OCI-LY1 (cell line): ENCODE data around the gene ADGB.

ENCODE experiments used
- CTCF ChIP-seq: fragments of 200-600 bp; sonication (generic), shearing (Covaris generic); IDR thresholded peaks from 2 replicates; pipeline ENCODE4 v1.5.1; 2017; ENCODE audit warnings: mild to moderate bottlenecking, antibody characterized with exemption, low read length, moderate library complexity, mixed read lengths
- EZH2 ChIP-seq: fragments of 200-600 bp; sonication (generic), shearing (Covaris generic); IDR thresholded peaks from 2 replicates; pipeline ENCODE4 v1.8.0; 2017; ENCODE audit warnings: borderline replicate concordance, mixed run types, mild to moderate bottlenecking, antibody characterized with exemption, low read length, moderate library complexity, mixed read lengths

GRCh38 chr6:146857980-146858347 is 259.2 kb downstream of the ADGB start:
- TF ChIP-seq CTCF: no peak
- no peak for TF ChIP-seq EZH2
